Brain microvascular endothelial cell (primary cell): Measurements from ENCODE around the gene DNAJC15.

ENCODE experiments used
- DNase-seq: peaks from one replicate; pipeline ENCODE4 v3.0.0-alpha.2; 2020
- H3K27ac ChIP-seq: fragments of 250-450 bp; sonication (Bioruptor Pico); 2 replicates; pipeline ENCODE4 v1.5.1; 2020; ENCODE audit warnings: mild to moderate bottlenecking, moderate library complexity
- H3K27me3 ChIP-seq: fragments of 250-450 bp; sonication (Bioruptor Pico); replicated peaks from 2 replicates; pipeline ENCODE4 v1.5.1; 2020; ENCODE audit warnings: mild to moderate bottlenecking
- H3K36me3 ChIP-seq: fragments of 250-450 bp; sonication (Bioruptor Pico); replicated peaks from 2 replicates; pipeline ENCODE4 v1.5.1; 2020; ENCODE audit warnings: mild to moderate bottlenecking
- H3K4me3 ChIP-seq: 2 replicates; pipeline ENCODE4 v1.5.1; 2011; ENCODE audit warnings: low read depth, mild to moderate bottlenecking, control low read depth, low read length, moderate library complexity
- CTCF ChIP-seq: IDR thresholded peaks from 2 replicates; pipeline ENCODE4 v1.5.1; 2011; ENCODE audit warnings: low read depth, mild to moderate bottlenecking, moderate library complexity, low read length, control low read depth, inconsistent platforms; ENCODE audit errors: missing control alignments
- in situ Hi-C: cut with HindIII; loops from 2 replicates; pipeline ENCODE4 v1.10.0; 2017; ENCODE audit warnings: low sequenced_read_pairs, low pct_ligation_motif_present

Gene DNAJC15

DNA sequence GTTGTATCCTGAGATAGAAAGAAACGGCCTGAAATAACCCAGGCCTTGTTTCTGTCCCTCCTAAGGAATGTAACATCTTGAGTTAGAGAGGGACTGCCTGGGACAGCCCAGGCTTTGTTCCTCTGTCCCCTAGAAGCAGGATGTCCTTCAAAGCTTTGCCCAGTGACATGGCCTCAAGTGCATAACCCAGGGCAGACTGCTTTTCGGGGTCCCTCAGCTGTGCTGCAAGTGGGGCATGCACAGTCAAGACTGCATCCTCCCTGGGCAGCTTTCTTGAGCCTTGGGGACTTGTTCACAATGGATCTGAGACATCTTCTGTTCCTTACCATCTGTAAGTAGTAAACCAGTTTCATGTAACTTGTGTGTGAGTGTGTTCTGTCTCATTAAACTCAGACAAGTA is 23.9 kb upstream of the DNAJC15 start:
- in situ Hi-C loops = no loop called here
- TF ChIP-seq CTCF = no peak
- H3K27ac ChIP-seq = no peak overlapping the region
- no peaks in the 10 kb centered on the region for H3K36me3 ChIP-seq
- H3K4me3 ChIP-seq = no peak overlapping the region
- no peaks in the 10 kb centered on the region for H3K27me3 ChIP-seq
- no peak for DNase-seq

GRCh38 chr13:43000676-43001075 is 22.7 kb upstream of the DNAJC15 start:
- H3K27me3 ChIP-seq = no peaks in the 10 kb centered on the region
- in situ Hi-C loops = no loop called here
- no peak overlapping the region for H3K27ac ChIP-seq
- H3K4me3 ChIP-seq = no peak overlapping the region
- no peaks in the 10 kb centered on the region for H3K36me3 ChIP-seq
- no peak for TF ChIP-seq CTCF
- DNase-seq = no peak

- no peak overlapping the region for H3K27ac ChIP-seq
- no peaks in the 10 kb centered on the region for H3K27me3 ChIP-seq
- H3K4me3 ChIP-seq = no peak overlapping the region
- H3K36me3 ChIP-seq = no peaks in the 10 kb centered on the region
- TF ChIP-seq CTCF = no peak
- in situ Hi-C loops = no loop called here
- DNase-seq = no peak
Measured at GRCh38 chr13:43002021-43002420, 21.4 kb upstream of the DNAJC15 start.

- Histone ChIP-seq H3K27me3 (no peaks in the 10 kb centered on the region), H3K27ac (no peak overlapping the region), H3K4me3 (no peak overlapping the region), H3K36me3 (no peaks in the 10 kb centered on the region)
- in situ Hi-C loops = no loop called here
- no peak for DNase-seq
- no peak for TF ChIP-seq CTCF
Measured at GRCh38 chr13:43003010-43003409, 20.4 kb upstream of the DNAJC15 start.

DNA sequence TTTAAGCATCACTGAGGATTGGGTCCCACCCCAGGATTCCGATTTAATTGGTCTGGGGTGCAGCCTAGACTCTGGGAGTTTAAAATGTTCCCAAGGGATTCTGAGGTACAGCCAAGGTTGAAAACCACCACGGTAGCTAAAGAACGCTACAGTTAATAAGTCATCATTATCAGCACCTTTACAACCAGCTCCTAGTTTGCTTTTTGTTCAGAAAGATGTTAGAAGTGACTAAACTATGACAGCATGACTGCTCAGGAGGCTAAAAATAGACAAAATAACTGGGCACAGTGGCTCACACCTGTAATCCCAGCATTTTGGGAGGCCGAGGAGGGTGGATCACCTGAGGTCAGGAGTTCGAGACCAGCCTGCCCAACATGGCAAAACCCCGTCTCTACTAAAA is 19.7 kb upstream of the DNAJC15 start:
- DNase-seq = no peak
- Histone ChIP-seq H3K36me3 (no peaks in the 10 kb centered on the region), H3K27ac (no peak overlapping the region), H3K27me3 (no peaks in the 10 kb centered on the region), H3K4me3 (no peak overlapping the region)
- no peak for TF ChIP-seq CTCF
- in situ Hi-C loops = no loop called here

DNA sequence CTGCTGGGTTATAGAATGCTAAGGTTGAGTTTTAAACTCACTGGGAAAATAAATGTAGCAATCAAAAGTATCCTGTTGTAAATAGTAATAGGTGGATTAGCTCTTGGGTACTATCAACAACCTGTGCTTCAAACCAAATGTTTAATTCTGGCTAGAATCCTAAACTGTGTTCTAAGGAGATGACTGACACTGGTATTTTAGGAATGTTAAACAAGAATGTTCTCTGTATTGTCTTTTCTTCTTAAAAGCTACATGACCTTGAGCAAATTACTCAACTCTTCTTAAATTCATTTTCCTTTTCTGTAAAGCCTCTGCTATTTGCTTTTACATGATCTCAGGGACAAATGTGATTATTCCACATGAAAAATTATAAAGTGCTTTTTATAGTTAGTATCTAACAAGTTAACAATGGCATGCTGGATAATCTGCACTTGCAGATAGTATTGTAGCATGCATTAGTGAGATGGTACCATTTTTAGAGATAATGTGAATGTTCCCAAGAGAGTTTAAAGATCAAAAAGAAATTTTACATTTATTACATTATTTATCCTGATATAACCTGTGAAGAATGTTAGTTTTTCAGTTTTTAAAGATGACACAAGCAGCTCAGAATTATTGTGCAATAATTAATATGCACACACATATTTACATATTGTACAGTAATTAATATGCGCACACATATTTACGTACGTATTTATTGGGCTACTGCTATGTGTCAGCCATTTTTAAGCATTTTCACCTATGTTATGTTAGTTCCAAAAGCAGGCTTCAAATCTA is 17.7 kb upstream of the DNAJC15 start:
- no peak overlapping the region for H3K4me3 ChIP-seq
- no peak for TF ChIP-seq CTCF
- in situ Hi-C loops = no loop called here
- DNase-seq = no peak
- H3K27ac ChIP-seq = peak overlapping the region; percentile 46
- H3K27me3 ChIP-seq = no peaks in the 10 kb centered on the region
- H3K36me3 ChIP-seq = no peaks in the 10 kb centered on the region
